Stimulated activated CD4-positive, alpha-beta T cell treated with anti-CD3 and anti-CD28 coated beads, TNF-alpha, amount 100 ng/mL, for 48 hours (primary cell): ENCODE measurements around the gene MAP7D2.
A peak's percentile ranks its signal among the peaks of the same experiment; 100 is the strongest.

Source experiments
- DNase-seq, 3 donors: peaks; one replicate each; pipeline ENCODE4 v3.0.0-alpha.2; 2020; ENCODE audit warnings: low read depth in 3 of 3

The MAP7D2 gene

DNA sequence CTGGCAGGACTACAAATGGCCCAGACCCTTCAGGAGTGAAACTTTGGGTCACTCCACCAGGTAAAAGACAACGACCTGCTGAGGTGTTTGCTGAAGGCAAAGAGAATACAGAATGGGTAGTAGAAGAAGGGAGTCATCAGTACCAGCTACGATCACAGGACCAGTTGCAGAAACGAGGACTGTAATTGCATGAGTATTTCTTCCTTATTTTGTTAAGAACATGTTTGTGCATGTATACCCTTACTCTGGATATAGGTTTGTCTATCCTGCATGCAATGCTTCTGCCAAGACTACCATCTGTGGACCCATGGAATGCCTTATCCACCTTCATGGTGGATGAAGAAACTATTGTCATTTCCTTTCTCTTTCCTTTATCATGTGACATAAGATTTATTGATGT lies 77.7 kb downstream of the MAP7D2 start:
- DNase-seq: no peak

DNA sequence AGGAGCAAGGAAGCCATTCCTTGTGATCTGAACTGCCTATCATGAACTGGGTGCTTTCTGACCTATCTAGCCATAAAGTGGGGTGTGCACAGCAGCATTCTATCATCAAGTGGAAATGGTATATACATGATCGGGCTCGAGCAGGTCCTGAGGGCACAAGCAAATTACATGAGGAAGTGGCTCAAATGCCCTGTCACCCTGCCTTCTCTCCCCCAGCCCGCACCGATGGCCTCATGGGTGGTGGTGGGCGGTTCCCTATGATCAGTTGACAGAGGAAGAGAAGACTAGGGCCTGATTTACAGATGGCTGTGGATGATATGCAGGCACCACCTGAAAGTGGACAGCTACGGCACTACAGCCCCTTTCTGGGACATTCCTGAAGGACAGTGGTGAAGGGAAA lies 79.5 kb downstream of the MAP7D2 start:
- no peak for DNase-seq

DNA sequence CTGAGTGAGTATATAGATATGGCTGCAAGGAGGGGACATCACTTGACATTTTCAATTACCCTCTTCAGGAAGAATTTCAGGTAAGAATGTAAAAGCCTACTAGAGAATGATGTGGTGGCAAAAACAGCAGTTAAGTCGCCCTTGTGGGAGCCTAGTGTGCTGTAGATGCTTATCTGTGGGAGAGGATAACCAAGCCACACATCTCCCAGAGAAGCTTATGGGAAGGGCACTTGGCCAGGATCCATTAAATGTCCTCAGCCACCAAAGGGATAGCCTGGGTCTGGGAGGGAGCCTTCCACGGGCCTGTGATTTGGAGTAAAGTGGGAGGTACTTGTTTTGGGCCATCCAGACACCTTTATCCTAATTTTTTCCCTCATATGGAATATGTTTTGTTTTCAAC lies 84.5 kb downstream of the MAP7D2 start:
- DNase-seq: no peak

DNA sequence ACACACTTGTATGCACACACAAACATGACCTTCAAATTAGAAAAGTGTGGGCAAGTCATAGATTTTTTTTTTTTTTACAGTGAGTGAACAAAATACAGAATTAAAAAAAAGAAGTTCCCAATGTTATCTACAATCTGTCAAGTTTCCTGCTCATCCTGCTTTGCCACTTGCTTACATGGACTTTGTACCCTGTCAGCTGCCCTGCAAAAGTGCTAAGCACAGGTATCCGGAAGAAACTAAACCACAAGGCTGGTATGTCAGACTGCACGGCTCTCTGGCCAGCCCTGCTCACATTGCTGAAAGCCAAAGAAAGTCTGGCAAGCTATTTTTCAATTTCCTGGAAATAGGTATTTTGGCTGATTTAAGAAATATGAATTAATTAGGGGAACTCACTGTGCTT lies 87.0 kb downstream of the MAP7D2 start:
- no peak for DNase-seq

DNA sequence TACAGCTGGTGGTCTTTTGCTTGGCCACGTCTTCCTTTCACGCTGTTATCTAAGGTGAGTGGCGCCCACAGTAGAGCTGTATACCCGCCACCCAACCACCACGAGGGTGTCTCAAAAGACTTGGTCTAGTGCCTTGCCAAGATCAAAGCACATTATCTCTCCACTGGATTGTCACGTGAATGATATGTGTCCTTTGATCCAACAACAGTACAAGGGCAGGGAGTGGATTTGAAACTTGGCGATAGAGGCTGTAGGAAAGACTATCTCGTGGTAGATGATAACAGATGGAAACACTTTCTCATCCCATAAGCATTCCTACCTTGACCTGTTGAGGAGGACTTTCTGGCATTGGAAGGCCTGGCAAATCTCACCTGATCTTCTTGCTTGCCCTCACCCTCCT lies 88.1 kb downstream of the MAP7D2 start:
- no peak for DNase-seq

DNA sequence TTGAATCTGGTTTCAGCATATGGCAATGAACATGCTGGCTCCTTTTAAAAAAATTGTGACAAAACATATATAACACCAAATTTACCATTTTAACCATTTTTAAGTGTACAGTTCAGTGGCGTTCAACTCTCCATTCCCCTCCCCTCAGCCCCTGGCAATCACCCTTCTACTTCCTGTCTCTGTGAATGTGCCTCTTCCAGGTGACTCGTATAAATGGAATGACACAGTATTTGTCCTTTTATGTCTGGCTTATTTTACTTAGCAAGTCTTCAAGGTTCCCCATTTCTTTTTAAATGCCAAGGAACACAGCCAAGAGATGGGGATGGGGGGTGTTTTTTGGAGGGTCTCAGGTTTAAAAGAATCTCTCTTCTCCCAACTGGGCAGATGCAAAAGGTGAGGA lies 90.4 kb downstream of the MAP7D2 start:
- DNase-seq: no peak

DNA sequence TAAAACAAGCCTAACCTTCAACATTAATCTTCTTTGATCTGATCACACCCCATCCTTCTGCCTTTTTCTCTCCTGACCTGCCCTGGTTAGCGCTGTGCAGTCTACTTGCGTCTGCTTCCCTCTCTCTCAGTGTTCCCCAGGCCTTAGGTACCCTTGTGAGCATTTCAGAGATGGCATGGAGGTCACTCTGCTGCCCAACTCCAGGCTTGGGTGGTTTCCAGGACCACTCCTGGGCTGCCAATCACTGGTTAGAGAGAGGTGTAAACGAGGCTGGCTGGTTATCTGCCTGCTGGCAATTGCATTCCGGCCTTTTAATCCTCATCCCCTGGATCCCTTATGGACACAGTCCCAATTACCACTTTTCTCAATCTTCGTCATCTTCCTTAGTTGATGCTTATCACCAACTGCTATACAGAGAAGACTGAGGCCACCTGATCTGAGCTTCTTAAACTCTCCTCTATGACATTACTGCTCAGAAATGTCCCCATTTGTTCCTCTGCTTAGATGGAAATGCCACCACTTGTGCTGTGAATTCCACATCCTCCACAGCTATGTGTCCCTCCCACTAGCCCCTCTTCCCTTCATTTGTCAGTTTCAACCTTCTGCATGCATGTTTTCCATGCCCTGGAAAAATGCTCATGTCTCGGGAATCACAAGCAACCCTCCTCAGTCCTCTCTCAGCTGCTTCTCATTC lies 96.9 kb downstream of the MAP7D2 start:
- no peak for DNase-seq

DNA sequence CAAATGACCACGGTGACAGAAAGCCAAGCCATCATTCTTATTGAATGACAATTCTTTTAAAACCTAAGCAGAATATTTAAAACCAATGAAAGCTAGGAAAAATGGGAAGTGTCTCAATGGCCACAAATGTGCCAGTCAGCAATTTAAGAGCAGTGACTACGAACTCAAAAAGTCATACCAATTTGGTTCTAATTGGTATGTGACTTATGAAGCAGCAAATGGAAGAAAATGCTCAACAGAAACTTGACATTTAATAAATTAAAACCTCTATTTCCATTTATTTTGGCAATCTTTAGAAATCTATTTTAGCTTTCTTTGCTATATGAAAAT lies 100.1 kb downstream of the MAP7D2 start:
- DNase-seq: no peak

DNA sequence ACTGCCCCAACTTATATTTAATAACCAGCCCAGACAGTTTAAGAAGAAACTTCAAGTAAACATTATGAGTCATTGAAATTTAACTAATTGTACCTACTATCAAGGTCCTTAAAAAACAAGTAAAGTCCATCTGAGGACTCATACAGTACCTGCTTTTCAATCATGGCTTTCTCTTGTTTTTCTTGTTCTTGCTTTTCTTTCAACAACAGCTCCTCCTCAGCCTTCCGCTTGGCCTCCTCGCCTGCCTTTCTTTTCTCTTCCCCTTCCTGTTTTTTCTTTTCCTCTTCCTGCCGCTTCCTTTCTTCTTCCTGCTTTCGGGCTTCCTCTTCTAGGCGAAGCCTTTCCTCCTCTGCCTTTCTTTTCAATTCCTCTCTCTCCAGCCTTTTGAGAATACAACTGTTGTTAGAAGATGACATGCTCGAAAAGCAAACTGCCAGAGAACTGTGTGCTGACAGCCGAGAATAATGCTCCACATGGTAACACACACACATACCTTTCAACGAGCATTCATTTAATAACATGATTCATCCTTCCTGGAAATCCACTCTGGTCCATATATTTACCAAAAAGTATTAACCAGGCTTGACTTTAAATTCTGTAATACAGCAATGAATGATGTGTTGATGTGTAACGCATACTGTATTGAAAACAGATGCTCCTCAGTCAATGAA lies 100.6 kb downstream of the MAP7D2 start:
- DNase-seq: no peak

DNA sequence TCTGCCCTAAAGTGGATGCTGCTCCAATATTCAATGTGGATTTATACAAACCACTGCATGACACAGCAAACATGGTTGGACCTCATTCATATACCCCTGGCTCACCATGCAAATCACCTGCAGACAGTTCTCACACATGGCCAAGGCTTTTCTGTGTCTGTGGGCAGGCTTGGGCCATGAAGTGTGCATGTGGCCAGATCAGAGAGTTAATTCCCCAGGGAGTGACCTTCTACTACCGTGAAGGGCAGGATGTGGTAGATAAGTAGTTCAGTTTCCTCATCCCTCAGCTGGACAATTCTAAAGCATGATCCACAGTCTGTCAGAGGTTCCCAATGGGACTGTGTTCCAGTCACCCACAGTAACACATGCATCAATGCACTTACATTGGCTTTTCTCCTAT lies 101.3 kb downstream of the MAP7D2 start:
- no peak for DNase-seq

DNA sequence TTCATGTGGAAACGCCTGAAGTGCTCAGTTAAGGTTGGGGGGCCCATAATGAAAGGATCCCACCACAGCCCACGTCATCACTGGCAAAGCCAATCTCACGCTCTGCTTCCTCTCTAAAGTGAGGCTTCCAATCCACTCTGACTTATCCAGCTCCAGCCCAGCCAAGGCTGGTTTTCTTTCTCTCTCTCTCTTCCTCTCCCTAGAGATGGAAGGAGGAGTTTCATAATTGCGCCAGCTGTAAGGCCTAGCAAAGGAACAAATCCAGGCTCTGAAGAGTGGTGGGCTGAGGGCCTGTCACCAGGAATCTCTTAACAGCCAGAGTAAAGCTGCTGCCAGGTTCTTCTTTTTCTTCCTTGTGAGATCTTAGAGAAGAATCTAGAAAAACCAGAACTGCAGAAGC lies 105.1 kb downstream of the MAP7D2 start:
- DNase-seq: no peak

DNA sequence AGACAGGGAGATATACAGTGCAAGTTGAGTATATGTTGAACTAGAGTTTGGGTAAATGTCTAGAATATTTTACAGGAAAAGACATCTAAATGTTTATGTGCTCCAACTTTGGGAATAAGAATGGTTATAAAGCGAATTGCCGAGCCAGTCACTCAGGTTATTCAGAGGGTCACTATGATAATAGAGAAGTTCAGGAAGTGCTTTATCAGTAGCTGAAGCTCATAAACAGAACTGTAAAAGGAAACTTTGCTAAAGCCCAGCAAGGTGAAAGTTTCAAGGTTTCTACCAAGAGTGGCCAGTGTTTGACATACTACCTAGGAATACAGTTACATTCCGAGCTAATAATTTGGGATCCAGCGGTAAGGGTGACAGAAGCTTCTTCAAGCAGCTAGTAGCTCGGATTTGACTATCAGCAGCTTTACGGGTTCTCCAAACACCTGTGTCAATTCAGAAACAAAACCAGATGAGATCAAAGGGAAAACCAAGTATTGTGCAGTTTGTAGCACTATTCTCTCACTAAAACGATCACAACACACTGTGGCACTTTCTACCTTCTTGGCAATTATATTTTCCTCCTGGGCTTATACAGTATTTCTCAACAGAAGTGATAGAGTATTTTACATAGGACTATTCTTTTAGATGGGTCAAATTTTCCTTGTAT lies 108.6 kb downstream of the MAP7D2 start:
- DNase-seq: no peak

DNA sequence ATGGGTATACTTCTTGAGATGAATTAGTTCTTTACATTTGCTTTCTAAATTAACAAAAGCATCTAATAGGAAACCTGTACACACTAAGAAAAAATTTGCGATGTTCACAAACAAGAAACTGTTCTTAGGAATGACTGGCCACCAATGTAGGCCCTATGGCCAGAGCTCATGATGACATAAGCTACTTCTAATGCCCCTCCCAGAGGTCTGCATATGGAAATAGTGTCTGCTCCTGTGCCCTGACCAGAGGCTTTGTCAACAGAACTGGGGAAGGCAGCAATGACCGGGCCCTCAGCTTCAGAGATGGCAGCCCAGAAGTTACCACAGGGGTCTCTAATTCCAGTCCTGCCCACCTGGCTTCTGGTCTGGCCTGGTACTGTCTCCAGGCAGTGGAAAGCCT lies 110.8 kb downstream of the MAP7D2 start:
- no peak for DNase-seq

DNA sequence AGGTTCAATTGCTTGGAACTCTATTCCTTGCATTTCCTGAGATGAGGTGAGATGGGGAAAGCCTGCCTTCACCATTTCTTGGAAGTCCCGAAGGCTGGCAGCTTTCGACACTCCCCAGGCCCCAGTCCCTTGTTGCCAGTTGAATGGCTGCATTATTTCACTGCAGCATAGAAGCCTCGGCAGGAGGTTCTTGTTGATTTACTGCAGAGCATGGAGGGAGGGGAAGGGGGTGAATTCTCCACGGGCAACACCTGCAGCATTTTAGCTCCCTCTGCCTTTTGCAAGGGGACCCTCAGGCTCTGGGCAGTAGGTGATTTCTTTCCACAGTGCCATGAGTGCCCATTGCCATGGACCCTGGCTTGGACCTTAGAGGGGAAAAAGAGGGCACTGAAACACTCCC lies 115.1 kb downstream of the MAP7D2 start:
- no peak for DNase-seq

DNA sequence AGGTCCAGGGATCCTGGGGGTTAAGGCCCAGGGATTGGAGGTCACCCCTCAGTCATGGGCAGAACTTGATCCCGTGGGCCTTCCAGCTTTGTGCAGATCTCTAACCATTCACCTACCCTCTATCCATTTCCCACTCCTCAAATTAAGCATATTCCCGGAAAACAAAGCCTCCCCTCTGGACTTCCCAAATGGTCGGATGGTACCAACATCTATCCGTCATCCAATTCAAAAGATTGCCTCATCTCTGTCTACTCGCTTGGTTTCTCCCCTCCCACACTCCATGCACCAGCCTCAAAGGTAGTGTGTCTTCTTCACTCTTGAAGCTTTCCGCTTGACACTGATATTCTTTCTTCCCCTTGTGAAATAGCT lies 125.4 kb downstream of the MAP7D2 start:
- peak in 1 of 3 donors; percentile 4 for DNase-seq

DNA sequence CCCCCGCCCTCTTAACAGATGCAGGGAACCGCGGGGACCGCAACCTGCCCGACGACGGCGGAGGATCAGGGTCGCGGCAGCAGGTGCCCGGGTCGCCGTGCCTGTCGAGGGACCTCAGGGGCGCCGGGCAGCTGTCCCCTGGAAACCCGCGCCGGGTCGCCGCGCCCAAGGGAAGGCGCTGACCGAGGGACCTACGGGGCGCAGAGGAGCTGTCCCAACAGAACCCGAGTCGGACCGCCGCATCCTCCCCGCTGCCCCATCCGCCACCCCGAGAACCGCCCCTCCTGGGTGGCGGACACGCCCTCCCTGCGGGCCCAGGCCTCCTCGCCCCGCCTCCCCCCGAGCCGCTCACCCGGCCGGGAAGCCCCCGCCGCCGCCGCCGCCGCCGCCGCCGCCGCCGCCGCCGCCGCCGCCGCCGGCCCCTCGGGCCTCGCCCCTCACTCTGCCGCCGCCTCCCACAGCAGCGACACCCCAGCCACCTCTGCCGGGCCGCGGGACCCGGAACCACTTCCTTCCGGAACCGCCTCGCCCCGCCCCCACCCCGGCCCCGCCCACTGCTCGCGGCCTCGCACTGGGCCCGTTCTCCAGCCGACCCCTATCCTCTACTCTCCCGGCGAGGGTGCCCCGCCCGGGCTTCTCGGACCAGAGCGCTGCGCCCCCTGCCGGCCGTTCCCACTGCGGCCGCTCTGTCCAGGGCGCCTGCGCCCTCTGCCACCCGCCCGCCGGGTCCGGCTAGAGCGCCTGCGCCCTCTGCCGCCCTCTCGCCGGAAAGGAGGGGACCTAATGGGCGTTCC lies 126.0 kb downstream of the MAP7D2 start, which contains the start of gene BCLAF3:
TSS of gene BCLAF3 (minus strand) at position 506 of the 794 bp plus-strand sequence. CDS start 20,797 bp downstream, outside the sequence.
- peak; percentile 74 to 84 (median 80) for DNase-seq

DNA sequence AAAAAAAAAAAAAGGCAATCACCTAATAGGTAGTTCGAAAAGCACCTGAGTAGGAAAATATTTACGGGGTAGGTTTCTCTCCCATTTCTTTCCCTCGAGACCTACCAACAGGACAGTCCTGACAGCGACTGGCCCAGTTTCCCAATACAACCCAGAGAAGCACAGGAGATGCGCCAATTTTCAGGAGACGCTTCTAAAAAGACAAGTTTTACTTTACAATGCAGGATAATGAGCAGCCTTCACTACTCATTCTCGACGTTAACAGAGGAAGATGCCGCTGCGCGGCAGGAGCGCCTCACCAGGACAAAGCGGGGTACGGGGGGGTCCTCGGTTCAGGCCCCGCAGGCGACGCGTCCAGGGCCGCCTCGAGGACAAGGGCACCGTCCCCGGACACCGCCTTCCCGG lies 126.6 kb downstream of the MAP7D2 start:
- peak in 1 of 3 donors; percentile 2 for DNase-seq

DNA sequence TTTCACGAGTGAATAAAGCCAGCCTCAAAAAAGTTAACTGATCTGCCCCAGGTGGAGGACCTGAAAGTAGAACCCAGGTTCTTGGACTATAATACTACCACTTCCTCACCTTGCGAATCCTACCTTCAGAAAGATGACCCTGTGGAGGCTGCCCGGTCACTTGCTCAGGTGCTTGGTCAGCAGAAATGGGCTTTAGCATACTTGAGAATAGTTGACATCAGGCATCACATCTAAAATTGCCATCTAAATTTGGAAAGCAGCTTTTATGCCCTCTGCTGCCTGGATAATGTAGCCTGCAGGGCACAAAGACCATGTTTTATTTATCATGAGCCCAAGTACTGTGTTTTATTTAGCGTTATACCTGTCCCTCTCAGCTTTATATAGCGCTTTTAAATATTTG lies 128.9 kb downstream of the MAP7D2 start:
- no peak for DNase-seq

DNA sequence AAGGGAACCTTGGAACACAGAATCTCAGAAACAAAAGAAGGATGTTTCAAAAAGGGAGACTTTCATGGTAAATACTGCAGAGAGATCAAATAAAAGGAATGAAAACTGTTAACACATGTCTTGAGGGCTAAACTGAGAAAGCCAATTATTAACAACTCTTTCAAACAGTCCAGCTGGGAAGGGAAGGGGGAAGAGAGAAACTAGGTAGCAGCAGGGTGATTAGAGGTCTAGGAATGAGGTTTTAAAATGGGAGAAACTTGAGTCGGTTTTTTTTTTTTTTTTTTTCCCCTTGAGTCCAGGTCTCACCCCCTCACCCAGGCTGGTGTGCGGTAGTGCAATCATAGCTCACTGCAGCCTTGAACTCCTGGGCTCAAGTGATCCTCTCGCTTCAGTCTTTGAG lies 130.2 kb downstream of the MAP7D2 start:
- no peak for DNase-seq

DNA sequence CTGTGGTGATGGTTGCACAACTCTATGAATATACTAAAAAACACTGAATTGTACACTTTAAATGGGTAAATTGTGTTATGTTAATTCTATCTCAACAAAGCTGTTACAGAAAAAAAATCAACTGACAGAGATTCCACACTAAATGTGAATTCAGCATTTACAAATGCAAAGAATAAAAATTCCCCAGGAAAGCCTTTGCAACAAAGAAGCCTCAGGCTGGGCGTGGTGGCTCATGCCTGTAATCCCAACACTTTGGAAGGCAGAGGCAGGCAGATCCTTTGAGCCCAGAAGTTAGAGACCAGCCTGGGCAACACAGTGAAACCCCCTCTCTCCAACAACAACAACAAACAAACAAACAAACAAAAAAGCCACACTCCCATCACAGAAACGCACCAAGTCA lies 134.8 kb downstream of the MAP7D2 start:
- no peak for DNase-seq

DNA sequence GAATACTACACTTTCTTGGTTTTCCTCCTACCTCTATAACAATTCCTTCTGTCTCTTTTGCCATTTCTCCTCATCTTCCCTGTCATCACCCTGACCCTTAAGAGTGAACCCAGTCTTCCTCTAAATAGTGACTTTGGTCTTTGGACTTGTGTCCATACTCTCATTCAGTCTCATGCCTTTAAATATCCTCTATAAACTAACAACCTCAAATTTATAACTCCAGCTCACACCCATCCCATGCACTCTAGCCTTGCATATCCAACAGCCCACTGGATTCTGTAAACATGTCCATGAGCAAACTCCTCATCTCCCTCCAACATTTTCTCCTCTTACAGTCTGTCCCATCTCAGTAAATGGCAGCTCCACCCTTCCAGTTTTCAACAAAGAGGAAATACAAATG lies 140.9 kb downstream of the MAP7D2 start:
- no peak for DNase-seq

DNA sequence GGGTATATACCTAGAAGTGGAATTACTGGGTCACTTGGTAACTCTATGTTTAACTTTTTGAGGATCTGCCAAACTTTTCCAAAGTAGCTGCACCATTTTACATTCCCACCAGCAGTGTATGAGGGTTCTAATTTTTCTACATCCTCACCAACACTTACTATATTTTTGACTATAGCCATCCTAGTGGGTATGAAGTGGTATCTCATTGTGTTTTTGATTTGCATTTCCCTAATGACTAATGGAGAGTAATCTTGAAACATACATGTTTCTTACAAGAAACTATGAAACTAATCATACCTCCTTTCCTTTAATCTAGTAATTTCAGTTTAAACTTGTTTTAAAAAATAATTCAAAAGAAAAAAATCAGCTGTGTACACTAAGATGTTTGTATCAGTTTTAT lies 143.7 kb downstream of the MAP7D2 start:
- no peak for DNase-seq

DNA sequence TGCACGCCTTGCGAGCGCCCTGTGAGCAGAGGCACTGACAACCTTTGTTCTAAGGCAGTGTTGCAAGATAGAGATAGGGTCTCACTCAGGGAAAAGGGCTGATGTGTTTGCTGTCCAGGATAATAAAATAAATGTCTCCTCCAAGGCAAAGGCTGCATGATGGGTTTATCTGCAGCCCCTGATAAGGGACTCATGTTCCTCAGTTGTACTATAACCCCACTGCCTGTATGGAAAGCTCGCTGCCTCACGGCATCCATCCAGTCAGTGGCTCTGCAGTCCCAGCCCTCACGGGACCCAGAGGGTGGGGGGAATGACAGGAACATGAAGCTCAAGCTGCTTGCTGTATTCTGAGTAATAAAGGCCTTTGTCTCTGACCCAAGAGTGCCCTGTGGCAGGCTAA lies 148.4 kb downstream of the MAP7D2 start:
- no peak for DNase-seq
